RCC 7860 (cell line): ENCODE measurements around the gene GCA.
A peak's percentile ranks its signal among the peaks of the same experiment; 100 is the strongest.

Experiments
- DNase-seq: peaks from one replicate; pipeline ENCODE4 v3.0.0-alpha.2; 2015; ENCODE audit warnings: low spot score
- FAIRE-seq: peaks from 2 replicates; lab custom pipeline; 2012; peaks lifted over from hg19 to GRCh38; lab: Jason Lieb, UNC

The GCA gene

GRCh38 chr2:162327806-162328205 lies 16.1 kb upstream of the GCA start:
- DNase-seq (no peak), FAIRE-seq (no peak)

GRCh38 chr2:162328424-162329157 lies 15.3 kb upstream of the GCA start:
- DNase-seq (no peak), FAIRE-seq (no peak)

- FAIRE-seq (no peak), DNase-seq (no peak)
Measured at GRCh38 chr2:162330881-162331280, 13.1 kb upstream of the GCA start.

- DNase-seq = no peak
- peak; percentile 43 for FAIRE-seq
Measured at GRCh38 chr2:162333968-162334367, 10.0 kb upstream of the GCA start.

- DNase-seq = no peak
- FAIRE-seq = no peak
Measured at GRCh38 chr2:162337868-162338267, 6.1 kb upstream of the GCA start.

GRCh38 chr2:162340822-162341221 lies 3.1 kb upstream of the GCA start:
- FAIRE-seq = no peak

GRCh38 chr2:162342321-162342720 lies 1.6 kb upstream of the GCA start:
- no peak for FAIRE-seq

More at GRCh38 chr2:162340822-162341221, 3.1 kb upstream of the GCA start:
- no peak for DNase-seq

GRCh38 chr2:162342841-162343240 lies 1.1 kb upstream of the GCA start:
- FAIRE-seq = no peak
- no peak for DNase-seq

More at GRCh38 chr2:162342321-162342720, 1.6 kb upstream of the GCA start:
- no peak for DNase-seq

- DNase-seq (no peak), FAIRE-seq (no peak)
Measured at GRCh38 chr2:162343492-162343823, 474 bp upstream of the GCA start.

- no peak for FAIRE-seq
- DNase-seq = no peak
Measured at GRCh38 chr2:162344617-162344950, 652 bp downstream of the GCA start.

GRCh38 chr2:162365392-162365791 lies 21.5 kb downstream of the GCA start:
- FAIRE-seq = no peak
- DNase-seq = no peak

- FAIRE-seq = no peak
Measured at GRCh38 chr2:162368494-162368893, 24.6 kb downstream of the GCA start.

GRCh38 chr2:162369551-162369950 lies 25.6 kb downstream of the GCA start:
- no peak for FAIRE-seq
- DNase-seq = no peak

More at GRCh38 chr2:162368494-162368893, 24.6 kb downstream of the GCA start:
- no peak for DNase-seq

- DNase-seq = no peak
- no peak for FAIRE-seq
Measured at GRCh38 chr2:162370931-162371330, 27.0 kb downstream of the GCA start.

GRCh38 chr2:162372818-162373217 lies 28.9 kb downstream of the GCA start:
- DNase-seq (no peak), FAIRE-seq (no peak)

- FAIRE-seq (no peak), DNase-seq (no peak)
Measured at GRCh38 chr2:162379719-162380580, 36.0 kb downstream of the GCA start.

GRCh38 chr2:162381851-162382250 lies 37.9 kb downstream of the GCA start:
- no peak for DNase-seq
- FAIRE-seq = no peak

GRCh38 chr2:162382278-162382677 lies 38.3 kb downstream of the GCA start:
- FAIRE-seq = no peak
- no peak for DNase-seq

GRCh38 chr2:162385536-162385935 lies 41.6 kb downstream of the GCA start:
- no peak for DNase-seq
- no peak for FAIRE-seq

GRCh38 chr2:162390801-162391200 lies 46.9 kb downstream of the GCA start:
- FAIRE-seq (no peak), DNase-seq (no peak)

- no peak for FAIRE-seq
Measured at GRCh38 chr2:162400336-162400735, 56.4 kb downstream of the GCA start.

GRCh38 chr2:162401871-162402270 lies 57.9 kb downstream of the GCA start:
- FAIRE-seq (no peak), DNase-seq (no peak)

More at GRCh38 chr2:162400336-162400735, 56.4 kb downstream of the GCA start:
- DNase-seq = no peak
